BLaER1 (cell line): ENCODE data around the gene ABCB1.
"Not testable (repeated sequence)": the region's sequence is repeated elsewhere in the genome, so short reads cannot be mapped to it uniquely, and the experiment has no call there.

ENCODE experiments used
- H3K27ac ChIP-seq: shearing (Covaris generic); formaldehyde crosslinking; 2 replicates; pipeline ENCODE4 v1.8.1; 2022
- H3K27me3 ChIP-seq: shearing (Covaris generic); formaldehyde crosslinking; 2 replicates; pipeline ENCODE4 v1.8.1; 2022
- H3K36me3 ChIP-seq: shearing (Covaris generic); formaldehyde crosslinking; 2 replicates; pipeline ENCODE4 v1.8.1; 2022
- H3K4me1 ChIP-seq: shearing (Covaris generic); formaldehyde crosslinking; 2 replicates; pipeline ENCODE4 v1.8.1; 2022
- H3K4me2 ChIP-seq: shearing (Covaris generic); formaldehyde crosslinking; 2 replicates; pipeline ENCODE4 v1.8.1; 2022
- H3K4me3 ChIP-seq: shearing (Covaris generic); formaldehyde crosslinking; 2 replicates; pipeline ENCODE4 v1.8.1; 2022
- H3K9ac ChIP-seq: shearing (Covaris generic); formaldehyde crosslinking; 2 replicates; pipeline ENCODE4 v1.8.1; 2022
- H3K9me3 ChIP-seq: shearing (Covaris generic); formaldehyde crosslinking; 2 replicates; pipeline ENCODE4 v1.8.1; 2022
- H4K20me1 ChIP-seq: shearing (Covaris generic); formaldehyde crosslinking; 2 replicates; pipeline ENCODE4 v1.8.1; 2022
- Cebpa-rat ChIP-seq: shearing (Covaris generic); IDR thresholded peaks from 2 replicates; pipeline ENCODE4 v1.8.1; 2022

The ABCB1 gene

DNA sequence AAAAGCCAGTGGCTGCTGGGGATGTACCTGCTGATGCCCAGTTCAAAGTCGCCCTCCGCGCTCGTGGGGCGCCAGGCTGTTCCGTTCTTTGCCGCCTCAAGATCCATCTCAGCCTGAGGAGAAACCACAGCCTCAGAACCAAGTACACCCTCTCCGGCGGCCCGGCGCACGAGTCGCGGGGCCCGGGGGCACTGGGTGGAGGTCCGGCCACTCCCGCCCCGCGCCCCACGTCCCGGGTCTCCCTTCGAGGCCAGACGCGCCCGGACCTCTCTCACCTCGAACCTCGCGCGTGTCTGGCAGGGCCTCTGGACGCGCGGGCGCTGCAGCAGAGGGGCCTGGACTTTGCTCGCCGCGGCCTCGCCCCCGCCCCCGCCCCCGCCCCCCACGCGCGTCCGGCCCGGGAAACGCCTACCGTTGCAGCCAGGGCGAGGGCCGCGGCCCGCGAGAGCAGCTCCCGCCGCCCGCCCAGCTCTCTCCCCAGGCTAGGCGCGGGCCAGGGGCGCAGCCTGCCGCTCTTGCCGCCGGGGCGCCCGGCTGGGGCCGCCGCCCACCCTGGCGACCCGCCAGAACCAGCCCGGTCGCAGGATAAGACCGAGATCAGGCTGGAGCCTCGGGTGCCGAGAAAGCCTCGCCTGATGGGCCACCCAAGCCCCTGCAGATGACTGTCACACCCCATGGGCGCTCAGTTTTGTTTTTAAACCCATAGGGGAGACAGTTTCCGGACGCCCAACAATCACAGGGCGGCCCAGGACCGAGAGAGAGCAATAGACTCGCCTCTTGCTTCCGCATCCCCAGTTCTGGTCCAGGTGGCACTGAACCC lies 125.1 kb downstream of the ABCB1 start, which contains the start of gene ABCB4:
ABCB4 (minus strand) TSS at position 322 of the 820 bp plus-strand sequence; CDS start at position 107, 215 bp downstream.
- peak within 1 kb of the TSS; percentile 94 for H3K27ac ChIP-seq
- no peak for TF ChIP-seq Cebpa-rat
- peak within 1 kb of the TSS; percentile 89 for H3K9ac ChIP-seq
- no peaks in the 10 kb centered on the region for H3K9me3 ChIP-seq
- peaks cover 11% of the 10 kb centered on the region for H3K36me3 ChIP-seq
- H3K27me3 ChIP-seq = no peaks in the 10 kb centered on the region
- peak within 1 kb of the TSS; percentile 86 for H3K4me2 ChIP-seq
- peak within 1 kb of the TSS; percentile 77 for H3K4me3 ChIP-seq
- H4K20me1 ChIP-seq = no peaks in the 10 kb centered on the region
- H3K4me1 ChIP-seq = peaks cover 27% of the 10 kb centered on the region

DNA sequence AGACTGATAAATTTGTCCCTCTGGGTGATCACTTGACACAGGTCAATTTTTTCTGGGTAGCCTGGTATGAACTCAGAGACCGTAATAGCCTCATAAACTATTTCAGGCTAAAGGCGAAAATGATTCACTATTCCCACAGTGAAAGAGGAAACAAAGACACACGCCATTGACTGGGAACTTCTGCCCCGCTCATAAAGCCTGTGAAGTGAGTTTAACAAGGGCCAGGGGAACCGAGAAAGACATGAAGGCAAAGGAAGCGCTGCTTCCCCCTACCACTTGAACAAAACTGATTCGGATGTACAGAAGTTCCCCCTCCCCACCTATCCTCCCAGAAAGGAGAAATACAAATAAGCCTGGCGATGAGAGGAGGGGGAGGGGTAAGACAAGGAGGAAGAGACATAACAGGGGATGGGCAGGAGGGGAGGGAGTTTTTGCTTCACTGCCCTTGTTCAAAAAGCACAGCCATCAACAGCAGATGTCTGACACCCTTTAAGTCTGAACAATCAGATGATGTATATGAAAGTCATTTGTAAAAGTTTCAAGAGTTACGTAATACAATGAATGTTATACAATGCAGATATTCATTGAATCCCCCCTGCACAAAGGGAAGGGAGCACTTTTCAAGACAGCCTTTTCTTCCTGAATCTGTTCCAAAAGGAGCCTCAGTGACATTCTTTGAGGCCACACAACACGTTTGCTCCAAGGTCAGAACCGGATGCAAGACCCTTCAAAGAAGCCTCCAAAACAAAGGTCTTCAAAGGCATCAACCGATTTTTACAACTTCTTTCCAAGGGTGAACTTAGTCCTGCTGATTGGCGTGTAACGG lies 125.9 kb downstream of the ABCB1 start:
- H3K9ac ChIP-seq = peak overlapping the region; percentile 89
- H3K4me2 ChIP-seq = peak overlapping the region; percentile 86
- peak overlapping the region; percentile 94 for H3K27ac ChIP-seq
- peaks cover 11% of the 10 kb centered on the region for H3K36me3 ChIP-seq
- no peaks in the 10 kb centered on the region for H3K9me3 ChIP-seq
- 0 out of 2 replicates have a peak, but pooled peaks have one; percentile 37 for TF ChIP-seq Cebpa-rat
- H3K4me1 ChIP-seq = peaks cover 27% of the 10 kb centered on the region
- H4K20me1 ChIP-seq = no peaks in the 10 kb centered on the region
- peak overlapping the region; percentile 77 for H3K4me3 ChIP-seq
- no peaks in the 10 kb centered on the region for H3K27me3 ChIP-seq

DNA sequence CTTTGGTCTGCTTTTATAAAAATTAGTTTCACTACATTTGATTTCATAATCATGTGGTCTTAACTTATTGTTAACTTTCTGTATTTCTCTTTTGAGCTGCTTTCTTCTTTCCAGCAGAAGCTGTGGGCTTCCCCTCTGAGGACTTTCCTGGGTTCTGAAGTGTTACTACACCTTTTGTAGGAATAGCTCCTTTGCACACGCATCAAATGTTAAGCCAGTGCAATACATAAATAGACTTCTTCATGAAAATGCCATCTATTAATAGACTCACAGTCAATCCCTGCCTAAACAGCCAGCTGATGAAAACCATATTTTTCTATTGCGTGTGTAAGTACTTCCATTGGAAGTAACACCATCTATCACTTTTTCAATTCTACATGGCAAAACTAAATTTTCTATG lies 126.7 kb downstream of the ABCB1 start:
- Histone ChIP-seq H4K20me1 (no peaks in the 10 kb centered on the region), H3K27me3 (no peaks in the 10 kb centered on the region), H3K4me2 (peak overlapping the region; percentile 86), H3K9ac (peak overlapping the region; percentile 89), H3K36me3 (peaks cover 11% of the 10 kb centered on the region), H3K9me3 (no peaks in the 10 kb centered on the region), H3K4me3 (peak overlapping the region; percentile 77), H3K27ac (peak overlapping the region; percentile 94), H3K4me1 (peaks cover 27% of the 10 kb centered on the region)
- TF ChIP-seq Cebpa-rat = no peak

DNA sequence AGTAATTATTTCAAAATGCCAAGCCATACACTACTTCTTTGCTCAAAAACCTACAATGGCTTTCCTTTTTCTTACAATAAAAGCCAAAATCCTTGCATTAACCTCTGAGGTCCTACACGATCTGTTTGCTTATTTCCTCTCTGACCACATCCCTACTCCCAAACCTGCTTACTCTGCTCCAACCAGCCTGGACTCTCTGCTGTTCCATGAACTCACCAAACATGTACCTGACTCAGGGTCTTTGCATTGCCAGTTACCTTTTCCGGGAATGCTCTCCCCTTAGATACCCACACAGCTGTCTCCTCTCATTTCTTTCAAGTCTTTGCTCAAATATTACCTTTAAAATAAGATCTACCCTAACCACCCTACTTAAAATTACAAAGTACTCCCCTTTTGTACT lies 127.5 kb downstream of the ABCB1 start:
- H3K27ac ChIP-seq = peak overlapping the region; percentile 15; the same call in 1 of the 2 replicates
- H3K4me3 ChIP-seq = no peak overlapping the region
- H3K4me1 ChIP-seq = peaks cover 27% of the 10 kb centered on the region
- H3K4me2 ChIP-seq = peak overlapping the region; percentile 86
- no peak for TF ChIP-seq Cebpa-rat
- peaks cover 11% of the 10 kb centered on the region for H3K36me3 ChIP-seq
- H3K27me3 ChIP-seq = no peaks in the 10 kb centered on the region
- no peaks in the 10 kb centered on the region; the same call in 1 of the 2 replicates for H3K9me3 ChIP-seq
- no peaks in the 10 kb centered on the region for H4K20me1 ChIP-seq
- H3K9ac ChIP-seq = no peak overlapping the region

DNA sequence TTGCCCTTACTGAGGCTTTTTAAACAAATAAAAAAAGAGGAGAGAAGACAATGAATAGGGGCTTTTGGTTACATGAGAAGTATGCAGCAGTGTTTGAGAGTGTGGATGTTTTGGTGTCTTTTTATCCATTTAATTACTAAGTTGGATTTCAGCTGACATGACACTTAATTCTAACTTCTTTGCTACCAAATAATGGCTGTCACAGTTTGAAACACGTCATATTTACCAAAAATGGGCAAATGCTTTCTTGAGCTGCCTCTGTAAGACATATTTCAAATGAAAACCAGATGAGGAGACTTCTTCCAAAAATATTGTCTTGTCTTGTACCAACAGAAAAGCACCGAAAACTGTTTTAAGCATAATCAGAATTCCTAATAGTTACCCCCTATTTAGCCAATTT lies 129.2 kb downstream of the ABCB1 start:
- H3K4me2 ChIP-seq = no peak overlapping the region
- H4K20me1 ChIP-seq = no peaks in the 10 kb centered on the region
- H3K4me1 ChIP-seq = peaks cover 25% of the 10 kb centered on the region
- no peak for TF ChIP-seq Cebpa-rat
- H3K9ac ChIP-seq = no peak overlapping the region
- H3K9me3 ChIP-seq = no peaks in the 10 kb centered on the region; the same call in 1 of the 2 replicates
- peaks cover 11% of the 10 kb centered on the region for H3K36me3 ChIP-seq
- no peak overlapping the region for H3K27ac ChIP-seq
- no peaks in the 10 kb centered on the region for H3K27me3 ChIP-seq
- no peak overlapping the region for H3K4me3 ChIP-seq

DNA sequence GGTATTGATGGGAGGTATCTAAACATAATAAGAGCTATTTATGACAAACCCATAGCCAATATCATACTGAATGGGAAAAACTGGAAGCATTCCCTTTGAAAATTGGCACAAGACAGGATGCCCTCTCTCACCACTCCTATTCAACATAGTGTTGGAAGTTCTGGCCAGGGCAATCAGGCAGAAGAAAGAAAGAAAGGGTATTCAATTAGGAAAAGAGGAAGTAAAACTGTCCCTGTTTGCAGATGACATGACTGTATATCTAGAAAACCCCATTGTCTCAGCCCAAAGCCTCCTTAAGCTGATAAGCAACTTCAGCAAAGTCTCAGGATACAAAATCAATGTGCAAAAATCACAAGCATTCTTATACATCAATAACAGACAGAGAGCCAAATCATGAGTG lies 131.5 kb downstream of the ABCB1 start:
- not testable (repeated sequence) for H3K27ac ChIP-seq, H3K4me2 ChIP-seq, H3K9ac ChIP-seq, H3K4me3 ChIP-seq, H4K20me1 ChIP-seq, H3K9me3 ChIP-seq, H3K27me3 ChIP-seq
- peaks cover 20% of the 10 kb centered on the region for H3K36me3 ChIP-seq
- peaks cover 14% of the 10 kb centered on the region for H3K4me1 ChIP-seq

DNA sequence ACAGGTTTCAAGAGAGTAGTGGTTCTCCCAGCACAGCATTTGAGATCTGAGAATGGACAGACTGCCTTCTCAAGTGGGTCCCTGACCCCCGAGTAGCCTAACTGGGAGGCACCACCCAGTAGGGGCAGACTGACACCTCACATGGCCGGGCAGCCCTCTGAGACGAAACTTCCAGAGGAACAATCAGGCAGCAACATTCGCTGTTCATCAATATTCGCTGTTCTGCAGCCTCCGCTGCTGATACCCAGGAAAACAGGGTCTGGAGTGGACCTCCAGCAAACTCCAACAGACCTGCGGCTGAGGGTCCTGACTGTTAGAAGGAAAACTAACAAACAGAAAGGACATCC lies 135.2 kb downstream of the ABCB1 start:
- not testable (repeated sequence) for H4K20me1 ChIP-seq, H3K9ac ChIP-seq, H3K27ac ChIP-seq, H3K4me3 ChIP-seq, H3K27me3 ChIP-seq, H3K9me3 ChIP-seq, H3K4me2 ChIP-seq, H3K4me1 ChIP-seq
- peaks cover 34% of the 10 kb centered on the region for H3K36me3 ChIP-seq

DNA sequence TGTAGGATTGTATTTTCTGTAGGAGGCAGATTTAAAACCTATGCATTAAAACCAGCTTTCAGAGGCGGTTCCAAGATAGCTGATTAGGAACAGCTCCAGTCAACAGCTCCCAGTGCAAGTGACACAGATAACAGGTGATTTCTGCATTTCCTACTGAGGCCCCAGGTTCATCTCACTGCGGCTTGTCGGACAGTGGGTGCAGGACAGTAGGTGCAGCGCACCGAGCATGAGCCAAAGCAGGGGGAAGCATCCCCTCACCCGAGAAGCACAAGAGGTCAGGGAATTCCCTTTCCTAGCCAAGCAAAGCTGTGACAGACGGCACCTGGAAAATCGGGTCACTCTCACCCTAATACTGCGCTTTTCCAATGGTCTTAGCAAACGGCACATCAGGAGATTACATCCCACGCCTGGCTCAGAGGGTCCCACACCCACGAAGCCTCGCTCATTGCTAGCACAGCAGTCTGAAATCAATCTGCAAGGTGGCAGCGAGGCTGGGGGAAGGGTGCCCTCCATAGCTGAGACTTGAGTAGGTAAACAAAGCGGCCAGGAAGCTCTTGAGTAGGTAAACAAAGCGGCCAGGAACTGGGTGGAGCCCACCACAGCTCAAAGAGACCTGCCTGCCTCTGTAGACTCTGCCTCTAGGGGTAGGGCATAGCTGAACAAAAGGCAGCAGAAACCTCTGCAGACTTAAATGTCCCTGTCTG lies 135.7 kb downstream of the ABCB1 start:
- H3K27me3 ChIP-seq, H3K9me3 ChIP-seq, H3K4me3 ChIP-seq, H3K4me1 ChIP-seq, H3K9ac ChIP-seq, H4K20me1 ChIP-seq, H3K27ac ChIP-seq, H3K4me2 ChIP-seq: not testable (repeated sequence)
- H3K36me3 ChIP-seq = peaks cover 39% of the 10 kb centered on the region

DNA sequence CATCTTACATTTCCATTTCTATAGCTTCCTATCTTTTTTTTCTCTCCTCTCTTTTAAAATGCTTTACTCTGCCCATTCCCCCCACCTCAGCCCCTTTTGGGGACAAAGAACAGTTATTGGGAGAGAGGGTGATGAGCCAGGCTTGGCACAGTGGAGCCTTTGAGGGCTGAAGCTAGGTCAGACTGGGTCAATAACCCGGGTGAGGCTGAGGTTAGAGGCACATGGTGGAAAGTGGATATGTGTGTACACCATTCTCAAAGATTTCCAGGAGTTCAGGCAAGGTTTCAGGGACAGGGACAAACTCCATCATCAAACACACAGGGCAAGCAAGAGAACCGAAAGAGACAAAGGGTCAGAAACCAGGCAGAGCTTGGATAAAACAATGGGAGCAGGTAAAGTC lies 136.7 kb downstream of the ABCB1 start:
- peaks cover 5% of the 10 kb centered on the region; the same call in 1 of the 2 replicates for H3K9me3 ChIP-seq
- H3K4me1 ChIP-seq = no peaks in the 10 kb centered on the region
- H3K27ac ChIP-seq = no peak overlapping the region
- no peaks in the 10 kb centered on the region for H4K20me1 ChIP-seq
- peaks cover 45% of the 10 kb centered on the region for H3K36me3 ChIP-seq
- no peak overlapping the region for H3K4me3 ChIP-seq
- no peak overlapping the region for H3K4me2 ChIP-seq
- no peak overlapping the region for H3K9ac ChIP-seq
- H3K27me3 ChIP-seq = no peaks in the 10 kb centered on the region
- TF ChIP-seq Cebpa-rat = no peak

DNA sequence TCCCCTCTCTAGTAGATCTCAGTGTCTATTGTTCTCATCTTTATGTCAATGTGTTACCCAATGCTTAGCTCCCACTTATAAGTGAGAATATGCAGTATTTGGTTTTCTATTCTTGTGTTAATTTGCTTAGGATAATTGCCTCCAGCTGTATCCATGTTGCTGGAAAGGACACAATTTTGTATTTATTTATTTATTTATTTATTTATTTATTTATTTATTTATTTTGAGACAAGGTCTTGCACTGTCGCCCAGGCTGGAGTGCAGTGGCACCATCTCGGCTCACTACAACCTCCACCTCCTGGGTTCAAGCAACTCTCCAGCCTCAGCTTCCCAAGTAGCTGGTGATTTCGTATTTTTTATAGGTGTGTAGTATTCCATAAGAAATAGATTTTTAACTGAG lies 140.2 kb downstream of the ABCB1 start:
- H4K20me1 ChIP-seq, H3K4me2 ChIP-seq, H3K4me3 ChIP-seq, H3K27me3 ChIP-seq, H3K9me3 ChIP-seq, H3K9ac ChIP-seq, H3K27ac ChIP-seq, H3K4me1 ChIP-seq: not testable (repeated sequence)
- H3K36me3 ChIP-seq = peaks cover 57% of the 10 kb centered on the region
